ENCODE data around the gene ECE1.

The ECE1 gene

GRCh38 chr1:21325231-21325718 is 35.0 kb upstream of the ECE1 start:
- no peak for DNase-seq

GRCh38 chr1:21324368-21325141 is 34.3 kb upstream of the ECE1 start:
- DNase-seq = no peak

- no peak for DNase-seq
Measured at GRCh38 chr1:21323091-21323490, 32.8 kb upstream of the ECE1 start.

GRCh38 chr1:21322681-21323016 is 32.4 kb upstream of the ECE1 start:
- DNase-seq = no peak

- DNase-seq = no peak
Measured at GRCh38 chr1:21321963-21322680, 31.9 kb upstream of the ECE1 start.

- DNase-seq = no peak
Measured at GRCh38 chr1:21320410-21321108, 30.3 kb upstream of the ECE1 start.

GRCh38 chr1:21319447-21320407 is 29.5 kb upstream of the ECE1 start:
- no peak for DNase-seq

GRCh38 chr1:21318714-21319159 is 28.5 kb upstream of the ECE1 start:
- peak; percentile 47 for DNase-seq

GRCh38 chr1:21318057-21318713 is 27.9 kb upstream of the ECE1 start:
- no peak for DNase-seq

GRCh38 chr1:21317690-21318043 is 27.4 kb upstream of the ECE1 start:
- DNase-seq = no peak

- peak; percentile 41 for DNase-seq
Measured at GRCh38 chr1:21317035-21317689, 26.9 kb upstream of the ECE1 start.

GRCh38 chr1:21314743-21315396 is 24.6 kb upstream of the ECE1 start:
- DNase-seq = no peak

- DNase-seq = no peak
Measured at GRCh38 chr1:21313886-21314721, 23.8 kb upstream of the ECE1 start.

GRCh38 chr1:21313203-21313885 is 23.1 kb upstream of the ECE1 start:
- DNase-seq = no peak

GRCh38 chr1:21312407-21312992 is 22.2 kb upstream of the ECE1 start:
- no peak for DNase-seq

- DNase-seq = peak; percentile 84
Measured at GRCh38 chr1:21311016-21311415, 20.8 kb upstream of the ECE1 start.

- DNase-seq = peak; percentile 16
Measured at GRCh38 chr1:21308847-21309652, 18.8 kb upstream of the ECE1 start.

GRCh38 chr1:21308330-21308729 is 18.1 kb upstream of the ECE1 start:
- no peak for DNase-seq

Data from midbrain (tissue), 1 donor.